Stimulated activated naive CD4-positive, alpha-beta T cell treated with Interleukin-2 at 50 U/mL for 16 hours (primary cell): ENCODE results near the gene SUPT7L.
"Not testable (repeated sequence)": the region's sequence is repeated elsewhere in the genome, so short reads cannot be mapped to it uniquely, and the experiment has no call there.

ENCODE experiments used
- DNase-seq: peaks from one replicate; lab custom pipeline; 2025; lab: John Stamatoyannopoulos, UW

SUPT7L gene

DNA sequence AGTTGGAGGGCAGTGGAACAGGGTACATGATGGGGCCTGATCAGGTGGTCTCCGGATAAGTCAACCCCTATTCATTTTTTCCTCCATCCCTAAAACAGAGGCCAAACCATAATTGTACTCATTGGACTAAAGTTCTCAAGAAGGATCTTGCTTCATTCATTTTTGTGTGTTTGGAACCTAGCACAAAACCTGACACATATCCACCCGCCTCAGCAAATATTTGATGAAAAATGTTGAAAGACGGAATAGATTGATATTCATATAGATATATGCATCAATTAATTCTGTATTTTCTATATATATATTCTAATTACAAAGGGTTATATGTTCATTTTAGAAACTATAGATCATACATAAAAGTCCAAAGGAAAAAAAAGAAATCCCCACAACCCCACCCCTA is 22.2 kb upstream of the SUPT7L start:
- no peak for DNase-seq

DNA sequence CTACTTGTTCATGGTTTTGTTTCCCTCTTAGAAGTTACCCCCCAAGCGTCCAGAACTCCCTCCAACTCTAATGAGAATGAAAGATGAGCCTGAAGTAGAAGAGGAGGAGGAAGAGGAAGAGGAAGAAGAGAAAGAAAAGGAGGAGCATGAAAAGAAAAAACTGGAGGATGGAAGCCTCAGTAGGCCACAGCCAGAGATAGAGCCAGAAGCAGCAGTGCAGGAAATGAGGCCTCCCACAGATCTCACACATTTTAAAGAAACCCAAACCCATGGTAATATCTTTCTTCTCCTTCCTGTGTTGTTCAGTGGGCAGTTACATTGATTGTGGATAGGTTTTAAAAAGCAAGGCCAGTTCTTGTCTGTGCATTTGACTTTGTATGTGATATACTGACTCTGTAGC is 21.6 kb upstream of the SUPT7L start:
- DNase-seq, result not testable (repeated sequence)

DNA sequence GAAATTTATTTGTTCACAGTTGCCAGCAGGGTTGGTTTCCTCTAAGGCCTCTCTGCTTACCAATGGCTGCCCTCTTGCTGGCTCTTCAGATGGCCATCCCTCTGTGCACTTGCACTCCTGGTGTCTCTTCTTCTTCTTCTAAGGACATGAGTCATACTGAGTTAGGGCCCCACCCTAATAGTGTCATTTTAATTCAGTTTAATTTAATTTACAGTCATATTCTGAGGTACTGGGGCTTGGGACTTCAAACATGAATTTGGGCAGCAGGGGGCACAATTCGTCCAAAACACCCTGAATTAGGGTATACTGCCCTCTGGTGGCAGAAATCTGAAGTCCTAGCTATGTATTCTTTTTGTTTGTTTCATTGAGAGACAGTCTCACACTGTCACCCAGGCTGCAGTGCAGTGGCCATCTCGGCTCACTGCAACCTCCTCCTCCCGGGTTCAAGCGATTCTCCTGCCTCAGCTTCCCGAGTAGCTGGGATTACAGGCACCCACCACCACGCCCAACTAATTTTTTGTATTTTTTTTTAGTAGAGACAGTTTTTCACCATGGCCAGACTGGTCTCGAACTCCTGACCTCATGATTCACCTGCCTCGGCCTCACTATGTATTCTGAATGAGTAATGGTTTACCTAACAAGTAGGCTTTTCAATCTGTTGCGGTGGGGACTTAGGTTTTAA is 20.1 kb upstream of the SUPT7L start:
- DNase-seq, result peak; percentile 82

DNA sequence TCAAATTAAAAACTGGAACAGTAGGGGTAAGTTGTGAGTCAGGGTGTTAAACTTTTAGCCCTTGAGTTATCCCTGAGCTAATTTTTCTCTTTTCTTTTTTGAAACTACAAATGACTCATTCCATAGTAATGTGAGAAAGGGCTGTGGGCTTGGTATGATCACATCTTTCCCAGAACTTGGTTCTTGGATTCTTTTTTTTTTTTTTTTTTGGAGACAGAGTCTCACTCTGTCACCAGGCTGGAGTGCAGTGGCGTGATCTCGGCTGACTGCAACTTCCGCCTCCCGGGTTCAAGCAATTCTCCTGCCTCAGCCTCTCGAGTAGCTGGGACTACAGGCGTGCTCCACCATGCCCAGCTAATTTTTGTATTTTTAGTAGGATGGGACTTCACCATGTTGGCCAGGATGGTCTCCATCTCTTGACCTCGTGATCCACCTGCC is 18.9 kb upstream of the SUPT7L start:
- DNase-seq, result not testable (repeated sequence)

DNA sequence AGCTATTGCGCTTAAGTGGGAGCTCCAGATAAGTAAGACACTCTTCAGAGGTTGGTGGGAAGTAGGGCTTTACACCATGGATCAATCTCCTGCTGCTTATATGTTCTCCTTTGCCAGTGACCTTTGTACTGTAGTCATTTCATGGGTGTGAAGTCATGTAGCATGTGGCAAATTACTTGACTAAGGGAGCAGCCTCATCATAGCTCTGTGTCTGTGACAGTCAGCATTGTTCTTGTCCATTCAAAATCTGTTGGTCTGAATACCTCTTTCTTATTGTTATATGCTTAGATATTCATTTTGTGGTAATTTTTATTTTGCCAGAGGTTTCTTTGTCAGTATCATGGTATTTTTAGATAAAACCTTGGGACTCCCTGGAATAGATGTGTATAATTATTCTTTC is 18.4 kb upstream of the SUPT7L start:
- DNase-seq, result no peak

DNA sequence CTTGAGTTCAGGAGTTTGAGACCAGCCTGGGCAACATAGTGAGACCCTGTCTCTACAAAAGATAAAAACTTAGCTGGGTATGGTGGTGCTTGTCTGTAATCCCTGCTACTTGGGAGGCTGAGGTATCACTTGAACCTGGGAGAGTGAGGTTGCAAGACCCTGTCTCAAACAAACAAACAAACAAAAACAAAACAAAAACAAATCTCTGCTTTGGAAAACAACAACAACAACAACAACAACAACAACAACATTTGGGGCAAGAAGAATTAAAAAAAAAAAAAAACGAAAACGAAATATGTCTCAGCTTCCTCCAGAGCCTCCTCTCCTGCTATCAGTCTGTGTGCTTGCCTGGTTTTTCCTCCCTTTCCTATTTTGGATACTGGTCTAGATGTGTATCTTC is 17.2 kb upstream of the SUPT7L start:
- DNase-seq, result no peak

DNA sequence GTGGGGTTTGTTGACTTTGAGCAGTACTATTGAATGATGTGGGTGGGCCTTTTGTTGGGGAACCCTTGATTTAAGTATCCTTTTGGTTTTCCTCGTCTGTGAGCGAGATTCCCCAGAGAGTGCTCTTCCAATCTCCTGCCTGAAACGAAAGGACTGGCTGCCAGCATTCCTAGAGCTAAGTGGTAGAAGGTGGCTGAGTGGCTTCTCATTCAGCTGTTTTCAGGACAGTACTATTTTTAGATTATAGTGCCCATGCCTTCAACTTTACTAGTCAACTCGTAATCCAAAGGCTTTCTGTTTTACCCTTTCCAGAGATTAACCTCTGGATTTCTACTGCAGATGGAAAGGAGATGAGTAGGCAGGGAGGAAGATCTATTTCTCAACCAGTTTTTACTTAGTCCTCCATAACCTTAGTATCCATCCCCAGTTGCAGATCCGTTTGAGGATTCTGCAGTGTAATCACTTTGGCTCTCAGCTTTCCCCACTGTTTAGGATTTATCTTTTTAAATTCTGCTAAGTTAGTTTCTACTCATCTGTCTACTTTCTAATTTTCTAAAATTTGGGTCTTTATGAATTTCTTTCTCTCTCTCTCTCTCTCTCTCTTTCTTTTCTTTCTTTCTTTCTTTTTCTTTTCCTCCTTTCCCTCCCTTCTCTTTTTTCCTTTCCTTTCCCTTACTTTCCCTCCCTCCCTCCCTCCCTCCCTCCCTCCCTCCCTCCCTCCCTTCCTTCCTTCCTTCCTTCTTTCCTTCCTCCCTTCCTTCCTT is 9.5 kb upstream of the SUPT7L start:
- DNase-seq, result no peak

DNA sequence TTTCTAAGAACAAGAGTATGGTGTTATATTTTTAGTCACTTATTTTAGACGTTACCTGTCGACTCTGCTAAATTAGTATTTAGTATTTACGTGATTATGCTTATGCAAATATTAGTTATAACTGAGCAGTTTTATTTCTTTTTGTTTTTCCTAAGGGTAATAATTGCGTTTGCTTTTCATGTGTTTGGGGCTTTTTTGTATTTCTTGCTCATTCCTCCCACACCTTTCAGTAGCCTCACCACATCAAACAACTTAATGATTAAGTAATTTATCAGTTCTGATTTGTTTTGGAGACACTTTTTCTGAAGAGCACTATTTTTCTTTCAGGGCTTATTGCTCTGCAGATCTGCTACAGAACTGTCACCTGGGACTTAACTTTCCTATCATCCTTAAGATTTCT is 7.8 kb upstream of the SUPT7L start:
- no peak for DNase-seq

DNA sequence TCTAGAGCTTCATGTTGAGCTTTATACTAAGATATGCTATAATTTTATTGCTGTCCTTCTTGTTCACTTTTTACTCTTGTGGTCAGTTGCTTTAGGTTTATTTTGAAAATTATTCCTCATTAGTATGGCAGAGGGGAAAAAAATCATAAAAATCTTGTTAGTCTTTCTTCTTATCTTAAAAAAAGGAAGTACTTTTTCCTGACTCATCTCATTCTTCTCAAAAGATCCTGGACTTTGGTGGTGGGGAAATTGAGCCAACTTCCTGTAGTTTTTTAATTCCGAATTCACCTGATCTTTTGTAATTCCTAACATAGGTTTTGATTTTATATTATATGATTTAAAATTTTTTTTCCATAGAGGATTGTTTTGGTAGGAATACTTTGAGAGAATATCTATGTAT is 4.0 kb upstream of the SUPT7L start:
- DNase-seq, result no peak

DNA sequence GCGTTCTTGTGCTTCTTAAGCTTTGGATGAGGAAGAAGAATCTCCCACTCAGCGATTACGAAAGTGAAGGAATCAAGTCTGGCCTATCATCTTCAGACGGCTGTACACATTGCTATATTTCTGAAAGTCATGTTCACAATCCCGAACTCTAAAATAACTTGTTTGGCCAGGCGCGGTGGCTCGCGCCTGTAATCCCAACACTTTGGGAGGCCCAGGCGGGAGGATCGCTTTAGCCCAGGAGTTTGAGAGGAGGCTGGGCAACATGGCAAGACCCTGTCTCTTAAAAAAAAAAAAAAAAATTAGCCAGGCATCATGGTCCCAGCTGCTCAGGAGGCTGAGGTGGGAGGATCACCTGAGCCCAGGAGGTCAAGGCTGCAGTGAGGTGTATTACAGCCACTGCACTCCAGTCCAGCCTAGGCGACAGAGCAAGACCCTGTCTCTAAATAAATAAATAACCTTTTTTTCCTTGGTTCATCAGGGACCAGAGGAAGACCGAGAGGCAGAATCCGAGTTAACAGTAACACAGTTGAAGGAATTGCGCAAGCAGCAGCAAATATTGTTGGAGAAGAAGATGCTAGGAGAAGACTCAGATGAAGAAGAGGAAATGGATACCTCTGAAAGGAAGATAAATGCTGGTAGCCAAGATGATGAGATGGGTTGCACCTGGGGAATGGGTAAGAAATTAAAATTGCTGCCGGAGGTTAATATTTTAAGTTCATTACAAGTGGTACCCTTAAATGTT is 1.4 kb upstream of the SUPT7L start:
- no peak for DNase-seq

DNA sequence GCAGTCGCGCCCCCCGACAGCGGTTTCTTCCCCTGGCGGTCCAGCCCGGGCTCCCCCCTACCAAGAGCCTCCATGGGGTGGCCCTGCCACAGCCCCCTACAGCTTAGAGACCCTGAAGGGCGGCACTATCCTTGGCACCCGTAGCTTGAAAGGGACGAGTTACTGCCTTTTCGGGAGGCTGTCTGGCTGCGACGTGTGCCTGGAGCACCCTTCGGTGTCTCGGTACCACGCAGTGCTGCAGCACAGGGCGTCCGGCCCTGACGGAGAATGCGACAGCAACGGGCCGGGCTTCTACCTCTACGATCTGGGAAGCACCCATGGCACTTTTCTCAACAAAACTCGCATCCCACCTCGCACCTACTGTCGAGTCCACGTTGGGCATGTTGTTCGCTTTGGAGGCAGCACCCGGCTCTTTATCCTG is 750 bp upstream of the SUPT7L start:
- DNase-seq, result no peak

DNA sequence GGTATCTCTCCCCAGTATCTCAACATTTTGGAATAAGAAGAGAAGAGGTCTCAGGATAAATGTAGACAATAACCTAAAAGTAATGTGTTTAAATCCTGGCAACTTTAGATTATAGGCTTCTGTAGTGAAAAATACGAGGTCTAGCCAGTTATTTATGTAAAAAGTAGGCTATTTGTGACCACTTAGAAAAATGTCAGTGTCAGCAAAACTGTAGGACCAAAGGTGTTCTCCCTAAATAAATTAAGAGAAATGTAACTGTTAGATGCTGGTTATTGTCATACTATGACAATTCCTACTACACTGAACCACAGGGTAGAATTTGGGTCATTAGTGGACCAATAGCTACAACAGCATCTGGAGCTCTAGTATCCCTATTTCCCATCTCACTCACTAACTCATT is 2.0 kb downstream of the SUPT7L start:
- no peak for DNase-seq

DNA sequence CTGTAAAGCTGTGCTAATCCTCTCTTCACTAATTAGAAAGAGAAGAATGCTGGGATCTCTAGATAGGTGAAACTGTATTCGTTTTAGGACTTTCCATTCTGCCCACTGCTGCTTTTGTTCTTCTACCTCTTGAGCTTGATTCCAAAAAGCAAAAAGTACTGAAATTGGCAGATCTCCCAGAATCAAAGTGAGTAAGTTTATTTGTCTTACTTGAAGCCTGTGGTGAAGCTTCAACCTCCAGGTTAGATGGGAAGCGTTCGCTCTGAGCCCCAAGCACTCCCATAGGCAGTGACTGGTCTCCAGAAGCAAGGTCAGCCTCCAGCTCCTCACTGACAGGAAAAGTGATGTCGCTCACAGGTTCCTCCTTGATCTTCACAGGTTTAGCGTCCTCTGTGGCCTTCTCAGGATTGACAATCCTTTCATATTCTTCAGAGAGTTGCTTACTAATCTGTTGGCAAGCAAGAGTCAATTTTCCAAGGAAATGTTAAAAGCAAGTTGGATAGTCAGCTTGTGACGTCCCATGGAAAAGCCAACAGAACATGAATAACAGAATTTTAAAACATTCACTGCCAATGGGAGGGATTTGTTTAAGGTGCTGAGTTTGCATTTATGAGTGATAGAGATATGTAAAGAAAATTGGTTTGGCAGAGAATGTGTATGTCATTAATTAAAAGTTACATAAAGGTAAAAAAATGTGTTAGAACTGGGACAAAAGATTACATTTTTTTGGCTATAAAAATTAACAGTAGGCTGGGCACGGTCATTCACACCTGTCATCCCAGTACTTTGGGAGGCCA is 8.1 kb downstream of the SUPT7L start:
- DNase-seq, result no peak

DNA sequence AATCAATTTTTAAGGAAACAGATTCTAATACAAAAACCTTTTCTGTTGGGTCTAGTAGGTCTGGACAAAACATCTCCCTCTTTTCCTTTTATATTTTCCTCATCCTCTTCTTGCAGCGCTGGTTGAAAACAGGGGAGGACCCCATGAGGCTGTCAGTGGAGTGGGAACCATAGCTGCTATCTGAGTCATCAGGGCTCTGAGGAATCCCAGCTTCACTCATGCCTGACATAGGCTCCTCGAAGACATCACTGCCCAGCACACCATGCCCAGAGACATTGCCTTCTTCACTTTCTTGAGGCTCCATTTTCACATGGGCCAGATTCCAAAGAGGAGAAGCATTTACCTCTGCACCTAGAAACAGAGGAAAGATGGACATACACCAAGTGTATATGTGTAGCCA is 10.0 kb downstream of the SUPT7L start:
- DNase-seq, result no peak

DNA sequence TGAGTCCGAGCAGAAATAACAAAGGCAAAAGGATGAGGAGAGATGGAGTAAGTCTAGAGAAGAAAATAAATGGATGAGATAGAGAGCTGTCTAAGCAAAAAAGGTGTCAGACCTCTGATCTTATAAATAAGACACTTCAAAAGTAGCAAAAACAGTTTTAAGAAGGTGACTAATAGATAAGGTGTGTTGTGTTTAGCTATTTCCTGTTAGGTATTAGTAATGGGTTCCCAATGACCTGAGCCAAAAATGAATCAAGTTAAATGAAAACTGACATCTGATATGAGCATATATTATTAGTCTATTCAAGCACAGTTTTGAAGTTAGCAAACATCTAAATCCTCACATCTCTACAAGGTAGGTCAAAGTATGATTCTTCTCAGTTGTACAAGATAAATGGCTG is 10.6 kb downstream of the SUPT7L start:
- DNase-seq, result no peak

DNA sequence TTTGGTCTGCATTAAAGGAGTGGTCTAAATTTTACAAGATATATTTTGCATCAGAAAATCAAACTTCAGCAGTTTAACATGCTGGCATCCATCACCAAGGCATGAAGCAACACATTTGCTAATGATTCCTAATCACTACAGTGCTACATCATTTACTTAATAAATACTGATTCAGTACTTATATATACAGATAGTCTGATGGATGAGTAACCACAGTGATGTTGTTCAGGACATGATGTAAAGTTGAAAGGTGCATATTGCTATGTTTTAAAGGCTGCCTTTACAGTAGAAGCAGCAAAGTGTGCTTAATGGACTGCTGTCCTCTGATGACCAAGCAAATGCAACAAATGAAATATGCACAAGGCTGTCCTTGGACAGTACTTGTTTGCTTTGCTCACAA is 11.1 kb downstream of the SUPT7L start:
- DNase-seq, result no peak

DNA sequence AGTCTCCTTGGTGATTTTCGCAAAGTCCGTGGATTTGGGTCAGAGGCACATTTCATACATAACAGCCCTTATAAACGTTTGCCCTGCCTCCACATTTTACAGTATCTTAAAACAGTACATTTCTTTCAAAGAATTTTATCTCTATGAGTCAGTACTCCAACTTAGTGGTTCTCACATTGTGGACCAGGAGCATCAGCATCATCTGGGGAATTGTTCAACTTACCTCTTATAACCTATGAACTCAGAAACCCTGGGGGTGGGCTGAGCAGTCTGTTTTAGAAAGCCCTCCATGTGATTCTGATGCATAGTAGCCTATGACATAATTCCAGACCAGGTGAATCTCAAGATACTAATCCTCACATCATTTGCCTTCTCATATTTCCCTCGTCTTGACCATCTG is 12.4 kb downstream of the SUPT7L start:
- no peak for DNase-seq

DNA sequence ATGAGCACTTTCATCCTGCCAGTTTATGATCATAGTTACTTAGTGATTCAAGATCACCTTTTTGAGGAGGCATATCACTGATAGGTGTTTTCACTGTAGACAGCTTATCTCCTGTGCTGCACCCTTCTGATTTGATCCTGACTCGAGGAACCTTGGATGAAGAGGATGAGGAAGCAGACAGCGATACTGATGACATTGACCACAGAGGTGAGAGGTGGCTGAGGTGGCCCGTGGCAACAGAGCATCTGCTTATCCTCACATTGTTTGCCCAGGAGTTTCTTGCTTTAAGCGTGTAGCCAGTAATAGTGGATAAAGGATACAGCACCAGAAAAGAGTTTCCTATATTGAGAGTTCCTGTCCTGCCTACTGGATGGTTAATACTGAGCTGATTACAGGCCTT is 15.7 kb downstream of the SUPT7L start:
- DNase-seq, result no peak

DNA sequence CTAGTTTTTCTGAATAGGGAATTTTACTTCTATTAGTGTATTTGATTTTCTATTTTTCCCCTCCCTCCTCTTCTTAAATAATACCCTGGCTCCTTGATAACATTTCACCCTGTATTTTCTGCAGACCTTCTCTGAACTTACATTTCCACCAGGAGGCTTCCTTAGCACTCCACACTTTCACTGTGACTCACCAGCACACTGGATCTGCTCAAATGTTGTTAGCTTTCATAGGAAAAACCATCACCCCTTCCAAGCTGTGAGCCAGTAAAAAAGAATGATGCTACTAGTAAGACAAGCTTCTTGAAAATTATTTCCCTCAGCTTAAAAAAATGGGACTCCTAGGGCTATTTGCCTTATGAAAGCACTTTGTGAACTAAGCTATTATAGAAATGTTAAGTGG is 16.1 kb downstream of the SUPT7L start:
- no peak for DNase-seq

DNA sequence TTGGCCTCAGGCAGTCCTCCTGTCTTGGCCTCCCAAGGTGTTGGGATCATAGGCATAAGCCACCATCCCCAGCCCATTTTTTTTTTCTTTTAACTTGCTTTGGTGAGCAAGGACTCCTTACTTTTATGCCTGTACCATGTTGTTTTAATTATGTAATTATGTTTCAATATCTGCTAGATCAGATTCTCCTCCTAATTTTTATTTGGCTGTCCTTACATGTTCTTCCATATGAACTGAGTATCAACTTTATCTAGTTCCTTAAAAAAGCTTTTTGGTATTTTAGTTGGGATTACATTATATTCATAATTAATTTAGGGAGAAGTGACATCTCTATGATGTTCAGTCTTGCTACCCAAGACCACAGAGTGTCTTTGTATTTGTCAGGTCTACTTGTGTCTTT is 18.2 kb downstream of the SUPT7L start:
- no peak for DNase-seq

DNA sequence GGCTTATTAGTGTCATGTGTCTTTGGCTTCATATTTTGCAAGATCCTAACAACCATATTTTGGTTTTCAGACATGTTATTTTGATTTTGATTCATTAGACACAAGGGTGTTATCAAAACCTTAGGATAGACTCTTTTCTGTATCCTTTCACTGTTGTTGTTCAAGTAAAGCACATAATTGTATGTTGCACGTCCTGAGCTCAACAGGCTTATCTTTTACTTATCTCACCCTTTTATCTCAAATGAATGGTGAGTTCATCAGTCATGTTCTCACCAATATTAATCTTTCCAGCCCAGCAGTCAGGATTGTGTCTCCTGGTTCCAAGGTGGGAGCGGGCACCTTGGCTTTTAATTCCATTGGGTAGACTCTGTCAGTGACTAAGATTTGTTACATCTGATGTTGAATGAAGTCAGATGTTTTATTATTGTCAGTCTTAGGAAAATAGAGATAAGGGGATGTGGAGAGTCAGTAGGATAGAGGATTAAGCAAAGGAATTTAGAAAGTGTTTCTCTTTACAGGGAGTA is 22.6 kb downstream of the SUPT7L start:
- DNase-seq, result no peak

DNA sequence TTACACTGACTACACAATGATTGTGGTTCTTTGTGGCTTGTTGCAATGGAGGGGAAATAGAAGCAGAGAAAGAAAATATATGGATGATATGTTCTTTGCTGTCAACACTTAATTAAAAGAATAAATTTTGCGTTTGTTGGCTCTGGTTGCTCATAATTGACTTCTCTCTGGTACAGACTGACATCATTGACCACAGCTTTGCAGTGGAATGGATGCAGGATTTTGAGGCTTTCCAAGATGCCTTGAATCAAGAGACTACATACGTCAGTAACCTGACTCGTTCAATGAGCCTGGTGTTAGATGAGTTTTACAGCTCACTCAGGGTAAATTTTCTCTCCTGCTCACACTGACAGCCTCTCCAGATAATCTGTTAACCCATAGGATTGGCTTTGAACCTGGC is 24.7 kb downstream of the SUPT7L start:
- no peak for DNase-seq
